HepG2 (cell line): ENCODE results near the gene P2RY6. TPM values are rescaled to one million over a fixed set of nuclear protein-coding genes. Genes with fewer than 3 reads are reported as not detected.

Source experiments
- ARNTL ChIP-seq: sonication (generic); formaldehyde crosslinking; IDR thresholded peaks from 2 replicates; pipeline ENCODE4 v1.4.0; 2020; ENCODE audit warnings: mild to moderate bottlenecking, missing genetic modification reagents
- HOXA5 ChIP-seq: sonication (generic); formaldehyde crosslinking; IDR thresholded peaks from 2 replicates; pipeline ENCODE4 v1.4.0; 2020; ENCODE audit warnings: missing genetic modification reagents
- KLF15 ChIP-seq: sonication (generic); formaldehyde crosslinking; IDR thresholded peaks from 2 replicates; pipeline ENCODE4 v1.8.1; 2023; ENCODE audit warnings: borderline replicate concordance, mild to moderate bottlenecking, inconsistent platforms, missing genetic modification reagents, mixed read lengths
- MXD3 ChIP-seq: IDR thresholded peaks from 2 replicates; pipeline ENCODE4 v1.6.1; 2016; ENCODE audit warnings: mild to moderate bottlenecking, missing biosample characterization, missing genetic modification reagents
- NFKBIZ ChIP-seq: IDR thresholded peaks from 2 replicates; pipeline ENCODE4 v1.6.1; 2018; ENCODE audit warnings: missing genetic modification reagents, missing compliant biosample characterization
- SIN3A ChIP-seq: IDR thresholded peaks from 2 replicates; pipeline ENCODE4 v1.6.1; 2011; ENCODE audit warnings: low read depth, mild to moderate bottlenecking, control low read depth, low read length, borderline replicate concordance
- ZBTB7B ChIP-seq: sonication (generic); formaldehyde crosslinking; IDR thresholded peaks from 2 replicates; pipeline ENCODE4 v1.4.0; 2020; ENCODE audit warnings: missing genetic modification reagents
- ZNF260 ChIP-seq: sonication (generic); formaldehyde crosslinking; IDR thresholded peaks from 2 replicates; pipeline ENCODE4 v1.4.0; 2020; ENCODE audit warnings: missing genetic modification reagents, low read depth, mild to moderate bottlenecking, borderline replicate concordance
- ZNF282 ChIP-seq: fragments of 450-650 bp; IDR thresholded peaks from 2 replicates; pipeline ENCODE4 v1.6.1; 2018; ENCODE audit not compliant: partially characterized antibody
- ZNF335 ChIP-seq: sonication (generic); formaldehyde crosslinking; IDR thresholded peaks from 2 replicates; pipeline ENCODE4 v1.4.0; 2020; ENCODE audit warnings: missing genetic modification reagents
- ZNF34 ChIP-seq: sonication (generic); formaldehyde crosslinking; IDR thresholded peaks from 2 replicates; pipeline ENCODE4 v1.4.0; 2020; ENCODE audit warnings: mild to moderate bottlenecking, missing genetic modification reagents, borderline replicate concordance
- ZNF430 ChIP-seq: sonication (generic); formaldehyde crosslinking; IDR thresholded peaks from 2 replicates; pipeline ENCODE4 v1.9.0; 2021; ENCODE audit warnings: mild to moderate bottlenecking, missing genetic modification reagents
- ZNF460 ChIP-seq: sonication (generic); formaldehyde crosslinking; IDR thresholded peaks from 2 replicates; pipeline ENCODE4 v1.5.1; 2020; ENCODE audit warnings: missing genetic modification reagents, mild to moderate bottlenecking, borderline replicate concordance
- ZNF530 ChIP-seq: sonication (generic); formaldehyde crosslinking; IDR thresholded peaks from 2 replicates; pipeline ENCODE4 v1.5.0; 2020; ENCODE audit warnings: low read depth, mild to moderate bottlenecking, missing genetic modification reagents
- ZNF563 ChIP-seq: sonication (generic); formaldehyde crosslinking; IDR thresholded peaks from 2 replicates; pipeline ENCODE4 v1.8.0; 2022; ENCODE audit warnings: mild to moderate bottlenecking, moderate library complexity, missing genetic modification reagents
- ZNF570 ChIP-seq: sonication (generic); formaldehyde crosslinking; IDR thresholded peaks from 2 replicates; pipeline ENCODE4 v1.4.0; 2020; ENCODE audit warnings: mild to moderate bottlenecking, missing genetic modification reagents, borderline replicate concordance
- ZNF740 ChIP-seq: sonication (generic); formaldehyde crosslinking; IDR thresholded peaks from 2 replicates; pipeline ENCODE4 v1.4.0; 2020; ENCODE audit warnings: missing genetic modification reagents
- polyA plus RNA-seq, 8 experiments: library from polyadenylated mRNA; depleted of rRNA in 3 of 8; stranded (reverse) in 7 of 8; unstranded in 1 of 8; fragments of >200 nt; fragmentation: Illumina TruSeq in 4 of 8; extraction: Trizol in 4 of 8; gene quantifications; 2 replicates each; pipeline versions ENCODE4 v1.2.1 to v1.2.3, GENCODE V29; 2011 to 2016; ENCODE audit warnings: low read depth in 4 of 8, missing spikeins in 1 of 8, mixed read lengths in 1 of 8; ENCODE audit not compliant: insufficient read depth in 1 of 8
- total RNA-seq, 5 experiments: library from RNA; depleted of rRNA; stranded (reverse); fragments of >200 nt; fragmentation: Illumina TruSeq; extraction: Trizol; gene quantifications; 2 replicates each; pipeline ENCODE4 v1.2.3, GENCODE V29; 2016; ENCODE audit warnings: low read depth in 1 of 5
- TF ChIP-seq, protein P1 (sequence below): sonication (generic); formaldehyde crosslinking; conservative IDR thresholded peaks from 2 replicates; pipeline ENCODE4 v1.8.1; 2023; ENCODE audit warnings: missing genetic modification reagents
- TF ChIP-seq, protein P2 (sequence below): sonication (generic); formaldehyde crosslinking; IDR thresholded peaks from 2 replicates; pipeline ENCODE4 v1.5.0; 2020; ENCODE audit warnings: mild to moderate bottlenecking, missing genetic modification reagents, borderline replicate concordance
- TF ChIP-seq, protein P3 (sequence below): sonication (generic); formaldehyde crosslinking; IDR thresholded peaks from 2 replicates; pipeline ENCODE4 v1.4.0; 2020; ENCODE audit warnings: missing genetic modification reagents

The P2RY6 gene
- total and polyA plus RNA-seq, 2 of the 13 experiments (the other 11 are each of a cell fraction or from before 2014, with no cell fraction given), result 0.09 to 0.29 TPM

- peak; percentile 37; the same call in 1 of the 2 replicates for TF ChIP-seq MXD3 (CRISPR knock-in tag)
- TF ChIP-seq ARNTL, result no peak
- TF ChIP-seq ZNF530 (CRISPR knock-in tag), result no peak
- no peak for TF ChIP-seq ZNF335 (CRISPR knock-in tag)
- no peak for TF ChIP-seq ZNF740 (CRISPR knock-in tag)
- no peak for TF ChIP-seq ZNF260
- peak; percentile 82; the same call in 1 of the 2 replicates for TF ChIP-seq SIN3A
- no peak for TF ChIP-seq ZNF282
- TF ChIP-seq ZNF570, result no peak
- TF ChIP-seq ZNF460 (CRISPR knock-in tag), result no peak
- peak; percentile 48; the same call in 1 of the 2 replicates for TF ChIP-seq KLF15 (CRISPR knock-in tag)
- peak; percentile 48; the same call in 1 of the 2 replicates for TF ChIP-seq ZNF430 (CRISPR knock-in tag)
- 0 out of 2 replicates have a peak, but pooled peaks have one; percentile 54 for TF ChIP-seq ZBTB7B (CRISPR knock-in tag)
- TF ChIP-seq, protein P1, sequence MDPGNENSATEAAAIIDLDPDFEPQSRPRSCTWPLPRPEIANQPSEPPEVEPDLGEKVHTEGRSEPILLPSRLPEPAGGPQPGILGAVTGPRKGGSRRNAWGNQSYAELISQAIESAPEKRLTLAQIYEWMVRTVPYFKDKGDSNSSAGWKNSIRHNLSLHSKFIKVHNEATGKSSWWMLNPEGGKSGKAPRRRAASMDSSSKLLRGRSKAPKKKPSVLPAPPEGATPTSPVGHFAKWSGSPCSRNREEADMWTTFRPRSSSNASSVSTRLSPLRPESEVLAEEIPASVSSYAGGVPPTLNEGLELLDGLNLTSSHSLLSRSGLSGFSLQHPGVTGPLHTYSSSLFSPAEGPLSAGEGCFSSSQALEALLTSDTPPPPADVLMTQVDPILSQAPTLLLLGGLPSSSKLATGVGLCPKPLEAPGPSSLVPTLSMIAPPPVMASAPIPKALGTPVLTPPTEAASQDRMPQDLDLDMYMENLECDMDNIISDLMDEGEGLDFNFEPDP (CRISPR knock-in tag), result 0 out of 2 replicates have a peak, but pooled peaks have one; percentile 88
- TF ChIP-seq, protein P2, sequence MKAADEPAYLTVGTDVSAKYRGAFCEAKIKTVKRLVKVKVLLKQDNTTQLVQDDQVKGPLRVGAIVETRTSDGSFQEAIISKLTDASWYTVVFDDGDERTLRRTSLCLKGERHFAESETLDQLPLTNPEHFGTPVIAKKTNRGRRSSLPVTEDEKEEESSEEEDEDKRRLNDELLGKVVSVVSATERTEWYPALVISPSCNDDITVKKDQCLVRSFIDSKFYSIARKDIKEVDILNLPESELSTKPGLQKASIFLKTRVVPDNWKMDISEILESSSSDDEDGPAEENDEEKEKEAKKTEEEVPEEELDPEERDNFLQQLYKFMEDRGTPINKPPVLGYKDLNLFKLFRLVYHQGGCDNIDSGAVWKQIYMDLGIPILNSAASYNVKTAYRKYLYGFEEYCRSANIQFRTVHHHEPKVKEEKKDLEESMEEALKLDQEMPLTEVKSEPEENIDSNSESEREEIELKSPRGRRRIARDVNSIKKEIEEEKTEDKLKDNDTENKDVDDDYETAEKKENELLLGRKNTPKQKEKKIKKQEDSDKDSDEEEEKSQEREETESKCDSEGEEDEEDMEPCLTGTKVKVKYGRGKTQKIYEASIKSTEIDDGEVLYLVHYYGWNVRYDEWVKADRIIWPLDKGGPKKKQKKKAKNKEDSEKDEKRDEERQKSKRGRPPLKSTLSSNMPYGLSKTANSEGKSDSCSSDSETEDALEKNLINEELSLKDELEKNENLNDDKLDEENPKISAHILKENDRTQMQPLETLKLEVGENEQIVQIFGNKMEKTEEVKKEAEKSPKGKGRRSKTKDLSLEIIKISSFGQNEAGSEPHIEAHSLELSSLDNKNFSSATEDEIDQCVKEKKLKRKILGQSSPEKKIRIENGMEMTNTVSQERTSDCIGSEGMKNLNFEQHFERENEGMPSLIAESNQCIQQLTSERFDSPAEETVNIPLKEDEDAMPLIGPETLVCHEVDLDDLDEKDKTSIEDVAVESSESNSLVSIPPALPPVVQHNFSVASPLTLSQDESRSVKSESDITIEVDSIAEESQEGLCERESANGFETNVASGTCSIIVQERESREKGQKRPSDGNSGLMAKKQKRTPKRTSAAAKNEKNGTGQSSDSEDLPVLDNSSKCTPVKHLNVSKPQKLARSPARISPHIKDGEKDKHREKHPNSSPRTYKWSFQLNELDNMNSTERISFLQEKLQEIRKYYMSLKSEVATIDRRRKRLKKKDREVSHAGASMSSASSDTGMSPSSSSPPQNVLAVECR (CRISPR knock-in tag), result peak; percentile 92
- TF ChIP-seq, protein P3, sequence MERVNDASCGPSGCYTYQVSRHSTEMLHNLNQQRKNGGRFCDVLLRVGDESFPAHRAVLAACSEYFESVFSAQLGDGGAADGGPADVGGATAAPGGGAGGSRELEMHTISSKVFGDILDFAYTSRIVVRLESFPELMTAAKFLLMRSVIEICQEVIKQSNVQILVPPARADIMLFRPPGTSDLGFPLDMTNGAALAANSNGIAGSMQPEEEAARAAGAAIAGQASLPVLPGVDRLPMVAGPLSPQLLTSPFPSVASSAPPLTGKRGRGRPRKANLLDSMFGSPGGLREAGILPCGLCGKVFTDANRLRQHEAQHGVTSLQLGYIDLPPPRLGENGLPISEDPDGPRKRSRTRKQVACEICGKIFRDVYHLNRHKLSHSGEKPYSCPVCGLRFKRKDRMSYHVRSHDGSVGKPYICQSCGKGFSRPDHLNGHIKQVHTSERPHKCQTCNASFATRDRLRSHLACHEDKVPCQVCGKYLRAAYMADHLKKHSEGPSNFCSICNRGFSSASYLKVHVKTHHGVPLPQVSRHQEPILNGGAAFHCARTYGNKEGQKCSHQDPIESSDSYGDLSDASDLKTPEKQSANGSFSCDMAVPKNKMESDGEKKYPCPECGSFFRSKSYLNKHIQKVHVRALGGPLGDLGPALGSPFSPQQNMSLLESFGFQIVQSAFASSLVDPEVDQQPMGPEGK (CRISPR knock-in tag), result peak; percentile 73
- no peak; the same call in none of the 2 replicates for TF ChIP-seq ZNF563 (CRISPR knock-in tag)
- TF ChIP-seq HOXA5, result no peak
- TF ChIP-seq NFKBIZ (CRISPR knock-in tag), result no peak
- TF ChIP-seq ZNF34, result no peak
Measured at GRCh38 chr11:73308961-73309919, 37.1 kb downstream of the P2RY6 start (continued).
